Right ventricle myocardium inferior (tissue), 1 donor: ENCODE results near the gene BANP. TPM values are rescaled to one million over a fixed set of nuclear protein-coding genes. Genes with fewer than 3 reads are reported as not detected.
A peak's percentile ranks its signal among the peaks of the same experiment; 100 is the strongest.
"Not testable (repeated sequence)": the region's sequence is repeated elsewhere in the genome, so short reads cannot be mapped to it uniquely, and the experiment has no call there.

Experiments used
- ATAC-seq: fragments of 200-7000 bp; cut with Tn5 transposase; one replicate; pipeline ENCODE4 v1.9.1; 2020; ENCODE audit warnings: mild to moderate bottlenecking, moderate library complexity
- DNase-seq: peaks from one replicate; pipeline ENCODE4 v3.0.0; 2021; ENCODE audit errors: missing footprints
- intact Hi-C: fragments of 100-400 bp; cut with DNase I; formaldehyde crosslinking; loops from one replicate; pipeline ENCODE4 v1.11.0; 2022
- total RNA-seq: library from RNA; stranded (reverse); fragmentation: NEBNext Ultra II Directional; extraction: Animal tissue kit (Norgen Biotek cat#: 25700); gene quantifications from one replicate; pipeline ENCODE4 v1.2.1, GENCODE V29; 2021
- donor health status: DM: no; HTN: yes; CAD: no; lungs with severe emphysema.

BANP gene
- total RNA-seq, 1 donor from 2014 or later: 12.8 TPM

- ATAC-seq (no peak), DNase-seq (no peak)
- intact Hi-C loops: loop anchor here (10.0 kb wide), 1 partner anchor 452 kb away; no protein-coding TSS in a partner anchor
Observed at GRCh38 chr16:87982581-87983041, 31.4 kb downstream of the BANP start.

- not testable (repeated sequence) for DNase-seq
- peak; percentile 70 for ATAC-seq
- intact Hi-C loops: loop anchor here (10.0 kb wide), 1 partner anchor 452 kb away; no protein-coding TSS in a partner anchor
Observed at GRCh38 chr16:87983072-87983736, 32.0 kb downstream of the BANP start.

DNA sequence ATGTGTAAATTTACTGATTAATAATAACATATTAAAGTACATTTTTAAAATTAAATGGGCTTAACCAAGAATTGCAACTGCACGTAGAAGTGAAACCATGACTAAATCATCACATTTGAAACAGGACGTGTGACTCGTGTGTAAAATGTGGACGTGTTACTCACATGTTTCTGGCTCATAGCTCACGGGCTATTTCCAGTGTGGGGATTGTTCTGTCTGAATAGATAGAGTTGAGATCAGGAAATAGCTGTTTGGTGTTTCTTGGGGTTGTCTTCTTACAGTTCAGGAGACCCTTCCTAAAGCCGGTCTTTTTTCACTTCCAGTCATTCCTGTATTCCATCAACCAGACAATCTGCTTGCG lies 32.5 kb downstream of the BANP start:
- not testable (repeated sequence) for DNase-seq, ATAC-seq
- intact Hi-C loops: loop anchor here (10.0 kb wide), 1 partner anchor 451 kb away; no protein-coding TSS in a partner anchor

DNA sequence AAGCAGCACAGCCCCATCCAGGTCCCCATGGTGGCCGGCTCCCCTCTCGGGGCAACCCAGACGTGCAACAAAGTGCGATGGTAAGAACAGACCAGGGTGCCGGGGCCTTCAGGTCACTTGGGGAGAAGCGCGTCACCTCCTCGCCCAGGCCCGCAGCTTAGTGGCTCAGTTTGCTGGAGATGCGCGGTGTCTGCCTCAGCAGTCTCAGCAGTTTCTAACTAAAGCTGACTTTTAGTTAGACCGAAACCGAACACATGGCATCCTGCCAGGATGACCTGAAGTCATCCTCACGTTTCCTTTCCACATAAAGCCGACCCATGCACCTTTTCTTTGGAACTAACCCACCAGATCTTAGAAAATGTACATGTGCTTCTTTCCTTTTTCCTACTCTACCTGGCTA lies 32.9 kb downstream of the BANP start:
- not testable (repeated sequence) for DNase-seq, ATAC-seq
- intact Hi-C loops: loop anchor here (10.0 kb wide), 1 partner anchor 451 kb away; no protein-coding TSS in a partner anchor

GRCh38 chr16:87984632-87985267 lies 33.5 kb downstream of the BANP start:
- ATAC-seq: no peak

GRCh38 chr16:87985493-87985892 lies 34.3 kb downstream of the BANP start:
- intact Hi-C loops: loop anchor here (10.0 kb wide), 1 partner anchor 449 kb away; no protein-coding TSS in a partner anchor
- not testable (repeated sequence) for DNase-seq, ATAC-seq

More at GRCh38 chr16:87984632-87985267, 33.5 kb downstream of the BANP start:
- intact Hi-C loops: loop anchor here (10.0 kb wide), 1 partner anchor 450 kb away; no protein-coding TSS in a partner anchor
- no peak for DNase-seq

- intact Hi-C loops: loop anchor here (10.0 kb wide), 1 partner anchor 448 kb away; no protein-coding TSS in a partner anchor
- not testable (repeated sequence) for DNase-seq
- peak; percentile 47 for ATAC-seq
Observed at GRCh38 chr16:87986361-87986849, 35.2 kb downstream of the BANP start.

DNA sequence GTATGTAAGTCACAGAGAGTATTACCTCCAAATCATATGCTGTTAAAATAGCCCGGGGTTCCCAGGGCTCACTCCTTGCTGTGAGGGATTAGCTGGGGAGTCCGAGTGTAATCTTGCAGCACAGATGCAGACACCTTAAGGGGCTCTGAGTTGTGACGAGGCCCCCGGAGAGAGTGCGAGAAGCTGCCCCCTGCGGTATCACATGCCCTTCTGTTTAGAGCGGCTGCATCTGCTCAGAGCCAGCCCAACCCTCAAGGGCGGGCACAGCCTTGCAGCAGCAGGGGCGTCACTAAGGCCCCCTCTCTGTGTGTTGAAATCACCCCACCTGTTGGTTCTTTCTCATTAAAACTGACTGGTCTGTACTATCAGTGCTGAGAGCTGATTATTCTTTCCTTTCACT lies 37.4 kb downstream of the BANP start:
- not testable (repeated sequence) for DNase-seq, ATAC-seq
- intact Hi-C loops: loop anchor here (10.0 kb wide), 1 partner anchor 446 kb away; no protein-coding TSS in a partner anchor

DNA sequence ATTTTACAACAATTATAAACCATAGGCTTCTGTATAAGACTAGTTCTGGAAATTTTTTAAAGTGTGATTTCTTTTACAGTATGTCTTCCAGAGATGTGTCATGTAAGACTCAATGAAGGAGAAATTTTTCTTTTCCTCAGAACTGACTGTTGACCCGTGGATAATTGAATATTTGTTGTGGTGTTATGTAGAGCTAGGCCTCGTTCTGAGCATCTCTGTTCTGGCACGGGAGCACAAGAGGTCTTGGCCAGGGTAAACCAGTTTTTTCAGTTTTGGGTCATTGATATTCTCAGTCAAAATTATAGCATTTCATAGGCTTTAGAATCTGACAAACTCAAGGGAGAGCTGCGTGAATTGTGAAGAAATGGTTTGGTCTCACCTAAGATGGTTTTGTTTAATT lies 39.0 kb downstream of the BANP start:
- ATAC-seq: not testable (repeated sequence)

DNA sequence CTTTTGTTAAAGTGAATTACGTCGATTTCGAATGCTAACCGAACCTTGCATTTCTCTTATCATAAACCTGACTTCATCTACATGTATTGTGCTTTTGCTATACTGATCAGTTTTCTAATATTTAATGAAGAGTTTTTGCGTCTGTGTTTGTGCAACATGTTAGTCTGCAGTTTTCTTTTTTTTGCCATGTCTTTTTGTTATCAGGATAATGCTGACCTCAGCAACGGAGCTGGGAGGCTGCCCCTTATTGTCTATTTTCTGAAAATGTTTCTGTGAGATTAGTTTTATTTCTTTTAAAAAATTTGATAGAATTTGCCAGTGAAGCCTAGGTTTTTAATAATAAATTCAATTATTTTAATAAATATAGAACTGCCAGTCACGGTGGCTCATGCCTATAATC lies 40.9 kb downstream of the BANP start:
- DNase-seq, intact Hi-C loops: not testable (repeated sequence)

More for the DNA sequence above, 39.0 kb downstream of the BANP start:
- intact Hi-C loops, DNase-seq: not testable (repeated sequence)

GRCh38 chr16:87993901-87994300 lies 42.7 kb downstream of the BANP start:
- intact Hi-C loops: no loop called here
- DNase-seq (no peak), ATAC-seq (no peak)

More for the DNA sequence above, 40.9 kb downstream of the BANP start:
- not testable (repeated sequence) for ATAC-seq

- intact Hi-C loops: no loop called here
- ATAC-seq: no peak
- DNase-seq: no peak
Observed at GRCh38 chr16:87995644-87996043, 44.4 kb downstream of the BANP start.

GRCh38 chr16:87996962-87997880 lies 46.0 kb downstream of the BANP start:
- DNase-seq: peak; percentile 44
- intact Hi-C loops: no loop called here
- ATAC-seq: no peak

GRCh38 chr16:87998184-87998793 lies 47.1 kb downstream of the BANP start:
- intact Hi-C loops, ATAC-seq: not testable (repeated sequence)
- DNase-seq: peak; percentile 30

GRCh38 chr16:87998992-87999391 lies 47.8 kb downstream of the BANP start:
- ATAC-seq, DNase-seq, intact Hi-C loops: not testable (repeated sequence)

GRCh38 chr16:88002211-88002610 lies 51.0 kb downstream of the BANP start:
- ATAC-seq (no peak), DNase-seq (no peak)
- intact Hi-C loops: no loop called here

DNA sequence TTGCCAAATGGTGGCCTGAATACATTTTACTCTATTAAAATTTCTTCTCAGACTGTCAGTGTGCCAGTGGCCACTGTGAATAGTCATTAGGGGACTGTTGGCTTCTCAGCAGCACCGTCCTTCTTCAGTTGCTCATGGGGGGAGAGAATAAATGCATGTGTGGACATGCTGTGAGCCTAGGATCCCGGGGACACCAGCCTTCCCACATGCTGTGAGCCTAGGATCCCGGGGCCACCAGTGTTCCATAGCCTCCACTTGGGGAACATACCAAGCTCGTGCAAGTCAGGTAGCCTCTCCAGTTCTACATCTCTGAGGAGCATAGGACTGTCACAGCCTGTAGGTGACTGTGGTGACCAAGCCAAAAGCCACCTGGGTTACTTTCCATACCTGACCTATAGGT lies 51.5 kb downstream of the BANP start:
- DNase-seq: no peak
- intact Hi-C loops: no loop called here
- no peak for ATAC-seq

DNA sequence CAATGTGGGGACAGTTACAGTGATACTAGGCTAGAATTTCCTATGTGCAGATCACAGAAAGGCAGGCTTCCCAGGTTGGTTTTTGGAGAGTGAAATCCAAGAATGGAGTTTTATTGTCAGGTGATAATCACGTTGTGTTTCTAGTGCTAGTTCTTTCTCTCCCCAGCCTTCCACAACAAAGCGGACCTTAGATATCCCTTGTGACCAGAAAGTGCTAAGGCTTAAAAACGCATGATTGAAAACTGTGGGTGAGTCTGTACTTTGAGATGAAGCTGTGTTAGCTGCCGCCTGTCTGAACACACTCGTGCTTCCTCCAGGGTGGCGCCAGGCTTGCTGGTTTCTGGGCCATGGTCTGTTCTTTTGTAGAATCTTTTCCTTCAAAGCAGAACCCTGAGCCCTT lies 52.1 kb downstream of the BANP start:
- ATAC-seq (no peak), DNase-seq (no peak)
- intact Hi-C loops: no loop called here
